Measurements from ENCODE around the gene HDAC4.

The HDAC4 gene

DNA sequence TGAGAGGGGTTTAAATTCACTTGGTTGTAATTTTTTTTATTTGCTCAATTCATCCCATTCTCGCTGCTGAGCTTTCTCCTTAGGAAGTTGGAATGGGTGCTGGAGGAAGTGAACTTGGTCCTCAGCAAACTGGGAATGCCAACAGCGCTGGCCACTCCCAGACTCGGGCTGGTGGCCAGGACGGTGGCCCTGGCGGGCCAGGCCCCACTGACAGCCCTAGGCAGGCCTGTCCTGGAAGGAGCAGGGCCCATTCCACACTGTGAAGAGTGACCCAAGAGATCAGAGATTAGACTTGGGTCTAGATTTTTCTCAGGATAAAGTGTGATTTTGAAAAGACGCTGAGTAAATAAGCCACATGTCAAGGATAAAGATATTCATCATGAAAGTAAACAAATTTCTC, 132.7 kb downstream of the HDAC4 start:
- Histone ChIP-seq H2AFZ (ENCODE audit: low read length) (no peak overlapping the region), H3F3A (ENCODE audit: insufficient read depth, low read length) (no peaks in the 10 kb centered on the region), H3K27ac (ENCODE audit: low read depth, low read length, poor library complexity, severe bottlenecking) (no peak overlapping the region), H3K9me2 (ENCODE audit: low read depth, low read length) (no peaks in the 10 kb centered on the region), H3K4me3 (ENCODE audit: low read depth, low read length, poor library complexity, severe bottlenecking) (no peak overlapping the region), H3K36me3 (ENCODE audit: insufficient read depth, low read length) (no peaks in the 10 kb centered on the region), H3K4me2 (ENCODE audit: low read length) (no peak overlapping the region), H4K20me1 (ENCODE audit: insufficient read depth, low read length) (peaks cover 2% of the 10 kb centered on the region; the same call in 1 of the 2 replicates), H3K27me3 (ENCODE audit: insufficient read depth, low read length) (peaks cover 4% of the 10 kb centered on the region; the same call in 1 of the 2 replicates), H3K79me2 (ENCODE audit: insufficient read depth, low read length) (no peaks in the 10 kb centered on the region), H3K9me3 (ENCODE audit: low read length) (no peaks in the 10 kb centered on the region), H3K9ac (ENCODE audit: low read length) (no peak overlapping the region), H3K4me1 (ENCODE audit: insufficient read depth, low read length, severe bottlenecking) (peaks cover 10% of the 10 kb centered on the region)
- no peak for TF ChIP-seq EZH2 (IDR thresholded peaks at IDR 0.05; ENCODE audit: borderline replicate concordance, low read length)
- TF ChIP-seq, protein P1, sequence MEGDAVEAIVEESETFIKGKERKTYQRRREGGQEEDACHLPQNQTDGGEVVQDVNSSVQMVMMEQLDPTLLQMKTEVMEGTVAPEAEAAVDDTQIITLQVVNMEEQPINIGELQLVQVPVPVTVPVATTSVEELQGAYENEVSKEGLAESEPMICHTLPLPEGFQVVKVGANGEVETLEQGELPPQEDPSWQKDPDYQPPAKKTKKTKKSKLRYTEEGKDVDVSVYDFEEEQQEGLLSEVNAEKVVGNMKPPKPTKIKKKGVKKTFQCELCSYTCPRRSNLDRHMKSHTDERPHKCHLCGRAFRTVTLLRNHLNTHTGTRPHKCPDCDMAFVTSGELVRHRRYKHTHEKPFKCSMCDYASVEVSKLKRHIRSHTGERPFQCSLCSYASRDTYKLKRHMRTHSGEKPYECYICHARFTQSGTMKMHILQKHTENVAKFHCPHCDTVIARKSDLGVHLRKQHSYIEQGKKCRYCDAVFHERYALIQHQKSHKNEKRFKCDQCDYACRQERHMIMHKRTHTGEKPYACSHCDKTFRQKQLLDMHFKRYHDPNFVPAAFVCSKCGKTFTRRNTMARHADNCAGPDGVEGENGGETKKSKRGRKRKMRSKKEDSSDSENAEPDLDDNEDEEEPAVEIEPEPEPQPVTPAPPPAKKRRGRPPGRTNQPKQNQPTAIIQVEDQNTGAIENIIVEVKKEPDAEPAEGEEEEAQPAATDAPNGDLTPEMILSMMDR (IDR thresholded peaks at IDR 0.05; ENCODE audit: low read length): no peak

DNA sequence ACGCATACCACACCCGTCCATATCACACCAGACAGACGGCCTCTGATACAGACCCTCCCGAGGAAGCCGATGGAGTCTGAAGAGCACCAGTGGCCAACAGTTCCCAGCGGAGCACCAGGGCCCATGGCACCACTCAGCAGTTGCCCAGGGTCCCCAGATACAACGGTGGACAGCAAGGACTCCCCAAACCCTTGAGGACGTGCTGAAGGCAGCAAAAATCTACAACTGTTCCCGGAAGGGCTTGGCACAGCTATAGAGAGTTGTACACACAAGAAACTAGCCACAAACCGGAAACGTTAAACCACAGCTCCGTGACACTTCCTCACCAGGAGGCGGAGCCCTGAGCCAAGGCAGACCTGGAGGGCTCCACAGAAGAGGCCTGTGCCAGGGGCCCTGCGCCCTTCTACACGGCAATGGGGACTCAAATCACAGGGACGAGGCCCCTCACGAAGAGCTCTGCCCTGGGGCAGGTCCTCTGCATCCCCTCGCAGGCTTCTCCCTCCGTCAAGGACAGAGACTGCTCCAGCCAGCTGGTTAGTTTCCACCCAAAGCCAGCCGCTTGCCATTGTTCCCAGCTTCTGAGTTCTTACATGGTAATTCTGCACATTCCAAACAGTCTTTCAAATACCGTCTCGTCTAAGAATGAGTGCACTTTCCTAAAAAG, 133.4 kb downstream of the HDAC4 start:
- Histone ChIP-seq H3K27me3 (ENCODE audit: insufficient read depth, low read length) (peaks cover 4% of the 10 kb centered on the region; the same call in 1 of the 2 replicates), H3K4me1 (ENCODE audit: insufficient read depth, low read length, severe bottlenecking) (peaks cover 10% of the 10 kb centered on the region), H2AFZ (ENCODE audit: low read length) (no peak overlapping the region), H4K20me1 (ENCODE audit: insufficient read depth, low read length) (peaks cover 2% of the 10 kb centered on the region; the same call in 1 of the 2 replicates), H3K36me3 (ENCODE audit: insufficient read depth, low read length) (no peaks in the 10 kb centered on the region), H3K27ac (ENCODE audit: low read depth, low read length, poor library complexity, severe bottlenecking) (no peak overlapping the region), H3K9me2 (ENCODE audit: low read depth, low read length) (no peaks in the 10 kb centered on the region), H3F3A (ENCODE audit: insufficient read depth, low read length) (no peaks in the 10 kb centered on the region), H3K9me3 (ENCODE audit: low read length) (no peaks in the 10 kb centered on the region), H3K4me2 (ENCODE audit: low read length) (peak overlapping the region; percentile 31; the same call in 1 of the 2 replicates), H3K4me3 (ENCODE audit: low read depth, low read length, poor library complexity, severe bottlenecking) (peak overlapping the region; percentile 26), H3K9ac (ENCODE audit: low read length) (no peak overlapping the region), H3K79me2 (ENCODE audit: insufficient read depth, low read length) (no peaks in the 10 kb centered on the region)
- TF ChIP-seq, protein P1 (IDR thresholded peaks at IDR 0.05; ENCODE audit: low read length): peak; percentile 41
- TF ChIP-seq EZH2 (IDR thresholded peaks at IDR 0.05; ENCODE audit: borderline replicate concordance, low read length): no peak

DNA sequence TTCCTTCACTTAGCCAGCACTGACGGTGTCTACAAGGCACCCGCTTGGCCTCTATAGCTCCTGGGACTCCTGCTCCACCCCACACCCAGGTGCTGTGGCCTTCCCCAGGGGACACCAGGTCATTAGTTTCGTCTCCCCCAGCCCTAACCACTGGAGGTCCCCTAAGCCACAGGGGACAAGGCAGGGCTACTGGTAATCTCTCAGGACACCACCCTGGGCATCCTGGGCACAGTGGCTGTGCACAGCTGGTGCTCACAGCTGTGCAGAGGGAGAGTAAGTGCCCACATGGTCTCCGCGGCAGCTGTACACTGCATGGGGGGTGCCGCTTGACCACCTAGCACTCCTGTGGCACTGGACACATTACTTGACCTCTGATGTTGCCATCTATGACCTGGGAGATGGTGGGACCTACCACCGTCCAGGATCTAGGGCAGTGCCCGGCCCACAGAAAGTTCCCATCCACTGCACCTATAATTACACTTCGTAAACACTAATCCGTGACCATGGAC, 134.0 kb downstream of the HDAC4 start:
- peak overlapping the region; percentile 26 for H3K4me3 ChIP-seq (ENCODE audit: low read depth, low read length, poor library complexity, severe bottlenecking)
- no peak overlapping the region for H2AFZ ChIP-seq (ENCODE audit: low read length)
- H3K36me3 ChIP-seq (ENCODE audit: insufficient read depth, low read length): no peaks in the 10 kb centered on the region
- H3K27me3 ChIP-seq (ENCODE audit: insufficient read depth, low read length): peaks cover 4% of the 10 kb centered on the region; the same call in 1 of the 2 replicates
- no peak overlapping the region for H3K27ac ChIP-seq (ENCODE audit: low read depth, low read length, poor library complexity, severe bottlenecking)
- H4K20me1 ChIP-seq (ENCODE audit: insufficient read depth, low read length): no peaks in the 10 kb centered on the region
- TF ChIP-seq, protein P1 (IDR thresholded peaks at IDR 0.05; ENCODE audit: low read length): no peak
- no peak for TF ChIP-seq EZH2 (IDR thresholded peaks at IDR 0.05; ENCODE audit: borderline replicate concordance, low read length)
- no peaks in the 10 kb centered on the region for H3K9me3 ChIP-seq (ENCODE audit: low read length)
- H3K79me2 ChIP-seq (ENCODE audit: insufficient read depth, low read length): no peaks in the 10 kb centered on the region
- no peaks in the 10 kb centered on the region for H3K9me2 ChIP-seq (ENCODE audit: low read depth, low read length)
- H3K9ac ChIP-seq (ENCODE audit: low read length): no peak overlapping the region
- H3K4me2 ChIP-seq (ENCODE audit: low read length): peak overlapping the region; percentile 31; the same call in 1 of the 2 replicates
- peaks cover 10% of the 10 kb centered on the region for H3K4me1 ChIP-seq (ENCODE audit: insufficient read depth, low read length, severe bottlenecking)
- no peaks in the 10 kb centered on the region for H3F3A ChIP-seq (ENCODE audit: insufficient read depth, low read length)
